ENCODE results near the gene DAB2IP. TPM values are rescaled to one million over a fixed set of nuclear protein-coding genes. Genes with fewer than 3 reads are reported as not detected.

The DAB2IP gene
- total RNA-seq, 1 donor from 2014 or later = 67.8 TPM

GRCh38 chr9:121772600-121773285 is 121.3 kb downstream of the DAB2IP start:
- Mint-ChIP-seq H3K9me3 (ENCODE audit: low read depth) (no peaks in the 10 kb centered on the region), H3K27me3 (no peaks in the 10 kb centered on the region), H3K27ac (no peak overlapping the region), H3K4me3 (ENCODE audit: low read depth) (no peak overlapping the region), H3K4me1 (ENCODE audit: low read depth) (no peaks in the 10 kb centered on the region), H3K36me3 (ENCODE audit: insufficient read depth) (peaks cover 21% of the 10 kb centered on the region)
- DNase-seq (ENCODE audit: low spot score, unreplicated experiment) = no peak
- TF ChIP-seq CTCF (IDR thresholded peaks at IDR 0.05; ENCODE audit: unreplicated experiment) = no peak

GRCh38 chr9:121773286-121773953 is 122.0 kb downstream of the DAB2IP start:
- Mint-ChIP-seq H3K27me3 (no peaks in the 10 kb centered on the region), H3K27ac (no peak overlapping the region), H3K4me3 (ENCODE audit: low read depth) (no peak overlapping the region), H3K36me3 (ENCODE audit: insufficient read depth) (peaks cover 22% of the 10 kb centered on the region), H3K9me3 (ENCODE audit: low read depth) (no peaks in the 10 kb centered on the region), H3K4me1 (ENCODE audit: low read depth) (no peaks in the 10 kb centered on the region)
- TF ChIP-seq CTCF (IDR thresholded peaks at IDR 0.05; ENCODE audit: unreplicated experiment) = no peak
- no peak for DNase-seq (ENCODE audit: low spot score, unreplicated experiment)

- Mint-ChIP-seq H3K36me3 (ENCODE audit: insufficient read depth) (peaks cover 28% of the 10 kb centered on the region), H3K27me3 (no peaks in the 10 kb centered on the region), H3K9me3 (ENCODE audit: low read depth) (no peaks in the 10 kb centered on the region), H3K4me3 (ENCODE audit: low read depth) (no peak overlapping the region), H3K4me1 (ENCODE audit: low read depth) (no peaks in the 10 kb centered on the region), H3K27ac (no peak overlapping the region)
- DNase-seq (ENCODE audit: low spot score, unreplicated experiment) = no peak
- no peak for TF ChIP-seq CTCF (IDR thresholded peaks at IDR 0.05; ENCODE audit: unreplicated experiment)
Measured at GRCh38 chr9:121773954-121774714, 122.7 kb downstream of the DAB2IP start.

- no peak overlapping the region for H3K27ac Mint-ChIP-seq
- H3K36me3 Mint-ChIP-seq (ENCODE audit: insufficient read depth) = peaks cover 32% of the 10 kb centered on the region
- DNase-seq (ENCODE audit: low spot score, unreplicated experiment) = no peak
Measured at GRCh38 chr9:121774715-121775613, 123.5 kb downstream of the DAB2IP start.

More at GRCh38 chr9:121774715-121775613, 123.5 kb downstream of the DAB2IP start:
- TF ChIP-seq CTCF (IDR thresholded peaks at IDR 0.05; ENCODE audit: unreplicated experiment) = no peak
- H3K4me3 Mint-ChIP-seq (ENCODE audit: low read depth) = no peak overlapping the region
- no peaks in the 10 kb centered on the region for H3K9me3 Mint-ChIP-seq (ENCODE audit: low read depth)
- H3K27me3 Mint-ChIP-seq = no peaks in the 10 kb centered on the region
- H3K4me1 Mint-ChIP-seq (ENCODE audit: low read depth) = peaks cover 2% of the 10 kb centered on the region
